ENCODE measurements around the gene SEPTIN6.

DNA sequence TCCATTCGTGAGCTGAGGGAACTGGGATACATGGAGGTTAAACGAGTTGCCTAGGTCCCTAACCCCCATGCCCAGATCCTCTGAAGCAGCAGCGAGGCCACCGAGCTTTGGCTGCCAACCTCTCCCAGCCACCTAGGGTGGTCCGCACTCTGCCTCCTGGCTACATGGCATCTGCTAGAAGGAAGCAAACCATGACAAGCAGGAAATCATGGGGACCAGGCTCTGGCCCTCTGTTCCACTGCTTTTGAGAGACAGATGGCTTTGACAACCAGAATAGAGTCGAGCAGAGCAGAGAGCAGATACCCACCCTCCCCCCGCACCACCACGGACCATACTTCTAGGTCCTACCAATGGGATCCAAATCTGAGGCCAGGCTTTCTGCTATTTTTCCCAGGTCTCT is 49.3 kb downstream of the SEPTIN6 start:
- TF ChIP-seq CTCF (IDR thresholded peaks at IDR 0.05) (no peak), POLR2A (IDR thresholded peaks at IDR 0.05) (no peak)

Measured in lower leg skin (tissue), 3 donors.